Small intestine (tissue), 7 donors: ENCODE results near the gene ROR1. TPM values are rescaled to one million over a fixed set of nuclear protein-coding genes. Genes with fewer than 3 reads are reported as not detected.

Experiments
- DNase-seq, 2 donors: peaks; one replicate each; pipeline versions ENCODE4 v3.0.0 to v3.0.0-alpha.2; 2013
- FAIRE-seq: peaks from 2 replicates; lab custom pipeline; 2012; peaks lifted over from hg19 to GRCh38; lab: Jason Lieb, UNC
- H3K27ac ChIP-seq, 3 donors: one replicate each; pipeline ENCODE4 v1.5.1; 2013; ENCODE audit warnings: low read length in 2 of 3, mild to moderate bottlenecking in 2 of 3, control low read depth in 1 of 3, inconsistent platforms in 1 of 3, low read depth in 1 of 3, moderate library complexity in 1 of 3
- H3K27me3 ChIP-seq, 3 donors: one replicate each; pipeline ENCODE4 v1.6.1; 2013; ENCODE audit warnings: low read length in 3 of 3, inconsistent platforms in 1 of 3; ENCODE audit not compliant: control insufficient read depth in 3 of 3, insufficient read depth in 3 of 3
- H3K36me3 ChIP-seq, 3 donors: one replicate each; pipeline ENCODE4 v1.6.1; 2013; ENCODE audit warnings: low read length in 3 of 3, inconsistent platforms in 1 of 3, low read depth in 1 of 3, mild to moderate bottlenecking in 1 of 3, moderate library complexity in 1 of 3; ENCODE audit not compliant: control insufficient read depth in 3 of 3, insufficient read depth in 2 of 3
- H3K4me1 ChIP-seq, 3 donors: one replicate each; pipeline ENCODE4 v1.6.1; 2013; ENCODE audit warnings: low read length in 2 of 3, inconsistent platforms in 1 of 3, low read depth in 1 of 3, mild to moderate bottlenecking in 1 of 3, moderate library complexity in 1 of 3; ENCODE audit not compliant: control insufficient read depth in 3 of 3, insufficient read depth in 2 of 3
- H3K4me3 ChIP-seq, 3 donors: one replicate each; pipeline ENCODE4 v1.5.1; 2013; ENCODE audit warnings: low read length in 3 of 3, control low read depth in 1 of 3, inconsistent platforms in 1 of 3, low read depth in 1 of 3, mild to moderate bottlenecking in 1 of 3, moderate library complexity in 1 of 3
- H3K9me3 ChIP-seq, 2 donors: one replicate each; pipeline ENCODE4 v1.6.1; 2013; ENCODE audit warnings: low read depth in 1 of 2, low read length in 1 of 2; ENCODE audit not compliant: control insufficient read depth in 2 of 2, insufficient read depth in 1 of 2
- WGBS, 3 donors: extraction: QIAGEN DNeasy Blood & Tissue Kit; methylation state at CpG; one replicate each; pipeline ENCODE4 v1.1.7; 2013; 5-methylcytosine and 5-hydroxymethylcytosine counted together
- polyA plus RNA-seq, 4 donors: library from polyadenylated mRNA; stranded (reverse) in 3 of 4; unstranded in 1 of 4; fragments of 200-250 nt in 3 of 4; fragments of 120-200 nt in 1 of 4; gene quantifications; one replicate each; pipeline versions ENCODE4 v1.2.1 to v1.2.3, GENCODE V29; 2013
- donor health status: healthy with polysubstance abuse.
- donor health status: control.
- donor health status: control.
- donor health status: Bipolar disorder and iron deficiency.
- donor health status: healthy.

Gene ROR1
- polyA plus RNA-seq, 4 donors: 0.22 to 3.6 (median 3.2) TPM; not detected in 1

DNA sequence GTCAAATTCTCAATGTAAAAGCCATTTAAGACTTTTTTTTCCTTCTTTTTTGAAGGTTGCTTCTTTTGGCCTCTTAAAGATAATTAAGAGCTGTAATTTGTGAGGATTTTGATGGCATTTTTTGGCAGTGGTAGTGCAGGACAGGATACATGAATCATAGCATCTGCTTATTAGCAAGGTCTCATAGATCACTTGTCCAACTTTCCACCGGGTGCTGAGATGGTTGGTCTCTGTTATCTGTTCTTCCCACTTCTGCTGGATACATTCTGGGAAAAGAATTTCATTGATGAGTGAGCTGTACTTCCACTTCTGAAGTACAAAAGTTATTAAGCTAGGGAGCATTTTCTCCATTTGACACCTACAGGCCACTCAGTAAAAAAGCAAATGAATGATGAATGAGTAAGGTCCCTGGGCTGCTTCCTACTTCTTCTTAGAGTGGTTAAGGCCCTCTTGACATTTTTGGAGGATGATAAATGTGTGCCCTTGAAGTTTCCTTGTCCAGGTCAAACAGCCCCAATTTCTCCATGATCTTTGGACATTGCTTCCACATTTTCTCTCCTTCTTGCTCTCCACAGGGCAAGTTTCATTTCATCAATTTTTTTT is 100.6 kb downstream of the ROR1 start:
- FAIRE-seq: no peak
- WGBS, 3 donors: 50 to 68% (median 57%) methylated on average over 1 of the region's 1 CpG

GRCh38 chr1:63875636-63876035 is 101.8 kb downstream of the ROR1 start:
- Histone ChIP-seq H3K9me3 (no peaks in the 10 kb centered on the region), H3K27me3 (no peaks in the 10 kb centered on the region), H3K4me1 (peaks cover 0 to 18% (median 6%) of the 10 kb centered on the region in 3 donors), H3K27ac (peak overlapping the region in 1 of 3 donors; percentile 2), H3K4me3 (no peak overlapping the region), H3K36me3 (no peaks in the 10 kb centered on the region)
- DNase-seq: peak; percentile 71 to 73
- FAIRE-seq: no peak

More for the DNA sequence above, 100.6 kb downstream of the ROR1 start:
- peaks cover 0 to 18% (median 6%) of the 10 kb centered on the region in 3 donors for H3K4me1 ChIP-seq
- no peak for DNase-seq
- no peaks in the 10 kb centered on the region for H3K27me3 ChIP-seq
- H3K27ac ChIP-seq: no peak overlapping the region
- H3K36me3 ChIP-seq: no peaks in the 10 kb centered on the region
- no peak overlapping the region for H3K4me3 ChIP-seq
- H3K9me3 ChIP-seq: no peaks in the 10 kb centered on the region

- H3K27me3 ChIP-seq: no peaks in the 10 kb centered on the region
- no peaks in the 10 kb centered on the region for H3K9me3 ChIP-seq
- H3K4me3 ChIP-seq: no peak overlapping the region
- H3K4me1 ChIP-seq: peaks cover 0 to 18% (median 10%) of the 10 kb centered on the region in 3 donors
- DNase-seq (no peak), FAIRE-seq (no peak)
- 81 to 83% (median 81%) methylated on average over 8 of the region's 8 CpGs for WGBS, 3 donors
- no peaks in the 10 kb centered on the region for H3K36me3 ChIP-seq
- H3K27ac ChIP-seq: no peak overlapping the region
Measured at GRCh38 chr1:63877021-63877767, 103.4 kb downstream of the ROR1 start.

DNA sequence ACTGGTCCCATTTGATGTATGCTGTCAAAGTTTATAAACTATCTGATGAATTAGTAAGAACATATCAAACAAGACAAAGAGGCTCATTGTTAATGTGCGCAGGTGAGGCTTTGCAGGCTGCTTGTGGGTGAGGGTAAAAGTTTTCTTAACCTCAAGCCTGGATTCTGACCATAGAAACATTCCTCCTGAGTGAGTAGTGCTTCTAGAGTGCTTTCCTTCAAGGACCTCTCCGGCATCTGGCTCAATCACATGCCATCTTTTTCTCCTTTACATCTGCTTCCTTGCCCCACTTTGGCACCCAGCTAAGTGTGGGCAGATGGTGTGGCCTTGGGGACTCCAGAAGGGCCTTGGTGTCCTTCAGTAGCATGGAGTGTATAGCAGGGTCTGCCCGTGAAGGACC is 104.0 kb downstream of the ROR1 start:
- Histone ChIP-seq H3K27ac (no peak overlapping the region), H3K36me3 (no peaks in the 10 kb centered on the region), H3K27me3 (no peaks in the 10 kb centered on the region), H3K4me3 (no peak overlapping the region), H3K4me1 (peaks cover 0 to 18% (median 12%) of the 10 kb centered on the region in 3 donors), H3K9me3 (no peaks in the 10 kb centered on the region)
- DNase-seq (no peak), FAIRE-seq (no peak)
- 49 to 79% (median 60%) methylated on average over 3 of the region's 3 CpGs for WGBS, 3 donors

GRCh38 chr1:63878932-63879331 is 105.1 kb downstream of the ROR1 start:
- Histone ChIP-seq H3K9me3 (no peaks in the 10 kb centered on the region), H3K36me3 (no peaks in the 10 kb centered on the region), H3K4me1 (peaks cover 0 to 23% (median 12%) of the 10 kb centered on the region in 3 donors), H3K27ac (no peak overlapping the region), H3K4me3 (no peak overlapping the region), H3K27me3 (no peaks in the 10 kb centered on the region)
- DNase-seq (no peak), FAIRE-seq (no peak)
- WGBS, 3 donors: 0 to 32% (median 5%) methylated on average over 1 of the region's 1 CpG

DNA sequence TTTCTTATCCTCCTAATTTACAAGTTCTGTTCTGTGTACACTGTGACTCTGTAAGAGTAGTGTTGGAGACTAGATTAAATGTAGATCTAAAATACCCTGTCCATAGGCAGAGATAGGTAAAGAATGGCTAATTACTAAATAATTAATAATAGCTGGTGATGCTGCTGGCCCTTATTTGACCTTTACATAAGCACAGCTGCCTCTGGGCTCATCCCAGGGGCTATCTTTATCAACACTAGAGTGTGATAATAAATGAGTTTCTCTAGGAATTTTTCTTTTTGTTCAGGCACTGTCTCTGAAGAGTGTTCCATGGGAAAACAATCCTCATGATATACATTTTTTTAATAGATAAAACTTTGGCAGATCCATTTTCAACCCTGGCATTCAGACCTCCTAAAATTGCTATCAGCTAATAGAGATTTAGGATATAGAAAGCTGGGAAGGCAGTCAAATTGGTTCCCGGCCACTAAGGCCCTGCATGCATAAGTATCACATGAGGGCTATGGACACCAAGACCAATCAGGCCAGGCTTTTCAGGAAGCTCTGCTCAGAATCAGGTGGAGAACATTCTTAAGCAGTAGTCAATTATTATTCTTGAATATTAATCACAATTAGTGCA is 107.2 kb downstream of the ROR1 start:
- Histone ChIP-seq H3K27me3 (no peaks in the 10 kb centered on the region), H3K4me3 (no peak overlapping the region), H3K27ac (no peak overlapping the region), H3K9me3 (no peaks in the 10 kb centered on the region), H3K36me3 (no peaks in the 10 kb centered on the region), H3K4me1 (peaks cover 0 to 10% (median 7%) of the 10 kb centered on the region in 3 donors)
- FAIRE-seq (no peak), DNase-seq (no peak)
- WGBS, 3 donors: 91 to 100% (median 100%) methylated on average over 1 of the region's 1 CpG

- WGBS, 3 donors: 84 to 95% (median 90%) methylated on average over 4 of the region's 4 CpGs
- peaks cover 0 to 7% (median 7%) of the 10 kb centered on the region in 3 donors for H3K4me1 ChIP-seq
Measured at GRCh38 chr1:63882048-63882704, 108.4 kb downstream of the ROR1 start.

More at GRCh38 chr1:63882048-63882704, 108.4 kb downstream of the ROR1 start:
- Histone ChIP-seq H3K4me3 (no peak overlapping the region), H3K36me3 (no peaks in the 10 kb centered on the region), H3K27me3 (no peaks in the 10 kb centered on the region), H3K9me3 (no peaks in the 10 kb centered on the region), H3K27ac (no peak overlapping the region)
- FAIRE-seq (no peak), DNase-seq (no peak)
